ENCODE measurements around the gene MINDY4.

DNA sequence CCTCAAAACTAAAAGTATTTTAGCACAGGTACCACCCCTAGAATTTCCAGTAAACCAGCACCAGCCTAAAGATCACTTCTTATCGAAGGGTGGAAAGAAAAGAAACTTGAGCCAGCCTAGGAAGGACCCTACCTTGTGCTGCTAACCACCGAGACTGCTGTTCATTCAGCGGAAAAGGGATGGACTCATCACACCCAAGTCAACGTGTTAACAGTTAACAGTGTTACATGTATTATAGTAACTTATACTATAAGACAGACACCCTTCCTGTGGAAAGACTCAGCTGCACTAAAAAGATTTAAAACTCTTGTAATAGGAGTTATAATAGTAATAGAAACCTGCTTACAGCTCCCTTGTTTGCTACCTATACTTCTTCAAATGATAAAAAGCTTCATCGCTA lies 39.8 kb downstream of the MINDY4 start:
- TF ChIP-seq, protein P1, sequence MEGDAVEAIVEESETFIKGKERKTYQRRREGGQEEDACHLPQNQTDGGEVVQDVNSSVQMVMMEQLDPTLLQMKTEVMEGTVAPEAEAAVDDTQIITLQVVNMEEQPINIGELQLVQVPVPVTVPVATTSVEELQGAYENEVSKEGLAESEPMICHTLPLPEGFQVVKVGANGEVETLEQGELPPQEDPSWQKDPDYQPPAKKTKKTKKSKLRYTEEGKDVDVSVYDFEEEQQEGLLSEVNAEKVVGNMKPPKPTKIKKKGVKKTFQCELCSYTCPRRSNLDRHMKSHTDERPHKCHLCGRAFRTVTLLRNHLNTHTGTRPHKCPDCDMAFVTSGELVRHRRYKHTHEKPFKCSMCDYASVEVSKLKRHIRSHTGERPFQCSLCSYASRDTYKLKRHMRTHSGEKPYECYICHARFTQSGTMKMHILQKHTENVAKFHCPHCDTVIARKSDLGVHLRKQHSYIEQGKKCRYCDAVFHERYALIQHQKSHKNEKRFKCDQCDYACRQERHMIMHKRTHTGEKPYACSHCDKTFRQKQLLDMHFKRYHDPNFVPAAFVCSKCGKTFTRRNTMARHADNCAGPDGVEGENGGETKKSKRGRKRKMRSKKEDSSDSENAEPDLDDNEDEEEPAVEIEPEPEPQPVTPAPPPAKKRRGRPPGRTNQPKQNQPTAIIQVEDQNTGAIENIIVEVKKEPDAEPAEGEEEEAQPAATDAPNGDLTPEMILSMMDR (IDR thresholded peaks at IDR 0.05) = no peak
- TF ChIP-seq POLR2A (IDR thresholded peaks at IDR 0.05) = no peak

All from right lobe of liver (tissue), 4 donors.